ENCODE data around the gene FEV.

FEV gene

GRCh38 chr2:218991674-218992168 lies 6.7 kb upstream of the FEV start:
- H3K9ac ChIP-seq (ENCODE audit: low read length), result no peak overlapping the region
- H3K4me2 ChIP-seq (ENCODE audit: low read depth, low read length), result no peak overlapping the region
- H3K4me3 ChIP-seq (ENCODE audit: low read length), result no peak overlapping the region
- H3F3A ChIP-seq (ENCODE audit: insufficient read depth, low read length), result no peaks in the 10 kb centered on the region
- H3K9me3 ChIP-seq (replicated peaks; ENCODE audit: insufficient read depth, low read length), result no peaks in the 10 kb centered on the region
- no peak for DNase-seq
- H3K79me2 ChIP-seq (ENCODE audit: low read length), result no peaks in the 10 kb centered on the region
- no peaks in the 10 kb centered on the region for H3K36me3 ChIP-seq (replicated peaks; ENCODE audit: insufficient read depth, low read length)
- H4K20me1 ChIP-seq (ENCODE audit: insufficient read depth, low read length), result no peaks in the 10 kb centered on the region
- H2AFZ ChIP-seq (ENCODE audit: low read length), result no peak overlapping the region
- TF ChIP-seq, protein P1, sequence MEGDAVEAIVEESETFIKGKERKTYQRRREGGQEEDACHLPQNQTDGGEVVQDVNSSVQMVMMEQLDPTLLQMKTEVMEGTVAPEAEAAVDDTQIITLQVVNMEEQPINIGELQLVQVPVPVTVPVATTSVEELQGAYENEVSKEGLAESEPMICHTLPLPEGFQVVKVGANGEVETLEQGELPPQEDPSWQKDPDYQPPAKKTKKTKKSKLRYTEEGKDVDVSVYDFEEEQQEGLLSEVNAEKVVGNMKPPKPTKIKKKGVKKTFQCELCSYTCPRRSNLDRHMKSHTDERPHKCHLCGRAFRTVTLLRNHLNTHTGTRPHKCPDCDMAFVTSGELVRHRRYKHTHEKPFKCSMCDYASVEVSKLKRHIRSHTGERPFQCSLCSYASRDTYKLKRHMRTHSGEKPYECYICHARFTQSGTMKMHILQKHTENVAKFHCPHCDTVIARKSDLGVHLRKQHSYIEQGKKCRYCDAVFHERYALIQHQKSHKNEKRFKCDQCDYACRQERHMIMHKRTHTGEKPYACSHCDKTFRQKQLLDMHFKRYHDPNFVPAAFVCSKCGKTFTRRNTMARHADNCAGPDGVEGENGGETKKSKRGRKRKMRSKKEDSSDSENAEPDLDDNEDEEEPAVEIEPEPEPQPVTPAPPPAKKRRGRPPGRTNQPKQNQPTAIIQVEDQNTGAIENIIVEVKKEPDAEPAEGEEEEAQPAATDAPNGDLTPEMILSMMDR (IDR thresholded peaks at IDR 0.05; ENCODE audit: low read length), result no peak
- no peak for TF ChIP-seq EZH2 (optimal IDR thresholded peaks at IDR 0.05; ENCODE audit: low read depth, low read length)
- no peak for TF ChIP-seq EZH2phosphoT487 (IDR thresholded peaks at IDR 0.05; ENCODE audit: low read length)
- peaks cover 95% of the 10 kb centered on the region for H3K27me3 ChIP-seq (replicated peaks; ENCODE audit: insufficient read depth, low read length)
- H3K4me1 ChIP-seq (ENCODE audit: low read length), result 0 out of 2 replicates have a peak, but pooled peaks cover 6% of the 10 kb centered on the region
- no peak overlapping the region for H3K27ac ChIP-seq (ENCODE audit: low read length)
- H3K9me2 ChIP-seq (replicated peaks; ENCODE audit: insufficient read depth, low read length), result no peaks in the 10 kb centered on the region

DNA sequence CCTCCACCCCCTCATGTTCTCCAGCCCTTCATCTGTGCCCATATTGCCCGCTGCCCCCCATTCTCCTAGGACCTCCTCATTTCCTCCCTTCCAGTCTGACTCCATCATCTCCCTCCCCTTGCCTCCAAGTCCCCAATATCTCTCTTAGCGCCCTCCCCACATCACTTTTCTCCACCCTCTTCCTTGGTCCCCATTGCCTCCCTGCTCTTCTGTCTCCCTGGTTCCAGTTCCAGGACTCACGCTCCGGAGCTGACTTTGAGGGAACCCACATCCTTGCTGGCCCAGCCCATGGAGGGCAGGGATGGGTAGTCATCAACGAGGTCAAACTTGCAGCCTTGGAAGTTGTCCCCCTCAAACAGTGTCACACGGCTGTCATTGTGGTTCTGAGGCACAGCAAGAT lies 5.6 kb upstream of the FEV start:
- Histone ChIP-seq H3K9me3 (replicated peaks; ENCODE audit: insufficient read depth, low read length) (no peaks in the 10 kb centered on the region), H2AFZ (ENCODE audit: low read length) (no peak overlapping the region), H3K9ac (ENCODE audit: low read length) (no peak overlapping the region), H3K27me3 (replicated peaks; ENCODE audit: insufficient read depth, low read length) (peaks cover 96% of the 10 kb centered on the region), H3K79me2 (ENCODE audit: low read length) (no peaks in the 10 kb centered on the region), H3K4me1 (ENCODE audit: low read length) (0 out of 2 replicates have a peak, but pooled peaks cover 6% of the 10 kb centered on the region), H4K20me1 (ENCODE audit: insufficient read depth, low read length) (no peaks in the 10 kb centered on the region), H3K4me3 (ENCODE audit: low read length) (no peak overlapping the region), H3K36me3 (replicated peaks; ENCODE audit: insufficient read depth, low read length) (no peaks in the 10 kb centered on the region), H3F3A (ENCODE audit: insufficient read depth, low read length) (no peaks in the 10 kb centered on the region), H3K9me2 (replicated peaks; ENCODE audit: insufficient read depth, low read length) (no peaks in the 10 kb centered on the region), H3K4me2 (ENCODE audit: low read depth, low read length) (no peak overlapping the region), H3K27ac (ENCODE audit: low read length) (no peak overlapping the region)
- TF ChIP-seq EZH2 (optimal IDR thresholded peaks at IDR 0.05; ENCODE audit: low read depth, low read length) (no peak), EZH2phosphoT487 (IDR thresholded peaks at IDR 0.05; ENCODE audit: low read length) (no peak)
- TF ChIP-seq, protein P1 (IDR thresholded peaks at IDR 0.05; ENCODE audit: low read length), result no peak
- DNase-seq, result no peak

DNA sequence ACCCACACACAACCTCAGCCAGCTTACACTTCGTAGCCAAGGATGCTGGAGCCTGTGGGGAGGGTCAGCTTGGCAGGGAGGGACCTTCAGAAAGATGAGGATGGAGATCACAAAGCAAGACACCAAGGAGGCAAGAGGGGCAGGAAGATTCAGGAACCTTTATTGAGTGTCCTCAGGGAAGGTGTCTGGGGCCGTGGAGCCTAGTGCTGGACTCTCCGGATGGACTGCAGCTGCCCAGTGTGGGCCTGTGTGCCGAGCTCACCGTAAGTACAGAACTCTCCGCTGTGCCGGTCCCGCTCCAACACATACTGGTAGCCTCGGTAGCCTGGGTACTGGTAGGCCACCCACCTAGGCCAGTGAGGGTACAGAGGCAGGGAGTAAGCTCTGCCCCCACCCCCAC lies 5.1 kb upstream of the FEV start:
- Histone ChIP-seq H3K79me2 (ENCODE audit: low read length) (no peaks in the 10 kb centered on the region), H3K36me3 (replicated peaks; ENCODE audit: insufficient read depth, low read length) (no peaks in the 10 kb centered on the region), H3K4me2 (ENCODE audit: low read depth, low read length) (no peak overlapping the region), H4K20me1 (ENCODE audit: insufficient read depth, low read length) (no peaks in the 10 kb centered on the region), H3K27ac (ENCODE audit: low read length) (no peak overlapping the region), H3K4me1 (ENCODE audit: low read length) (0 out of 2 replicates have a peak, but pooled peaks cover 6% of the 10 kb centered on the region), H3K27me3 (replicated peaks; ENCODE audit: insufficient read depth, low read length) (peaks cover 96% of the 10 kb centered on the region), H2AFZ (ENCODE audit: low read length) (no peak overlapping the region), H3K9me3 (replicated peaks; ENCODE audit: insufficient read depth, low read length) (no peaks in the 10 kb centered on the region), H3K4me3 (ENCODE audit: low read length) (no peak overlapping the region), H3K9me2 (replicated peaks; ENCODE audit: insufficient read depth, low read length) (no peaks in the 10 kb centered on the region), H3F3A (ENCODE audit: insufficient read depth, low read length) (no peaks in the 10 kb centered on the region), H3K9ac (ENCODE audit: low read length) (no peak overlapping the region)
- no peak for DNase-seq
- TF ChIP-seq EZH2phosphoT487 (IDR thresholded peaks at IDR 0.05; ENCODE audit: low read length) (no peak), EZH2 (optimal IDR thresholded peaks at IDR 0.05; ENCODE audit: low read depth, low read length) (no peak)
- TF ChIP-seq, protein P1 (IDR thresholded peaks at IDR 0.05; ENCODE audit: low read length), result no peak
